ENCODE measurements around the gene SCT. TPM values are rescaled to one million over a fixed set of nuclear protein-coding genes. Genes with fewer than 3 reads are reported as not detected.

The SCT gene
- total RNA-seq, 4 donors from 2014 or later = not detected

GRCh38 chr11:601573-602245, 25.3 kb downstream of the SCT start:
- no peak for TF ChIP-seq CTCF (IDR thresholded peaks at IDR 0.05)
- DNase-seq (ENCODE audit: low spot score) = no peak
- ATAC-seq (ENCODE audit: low FRiP score) = no peak

GRCh38 chr11:598005-598680, 28.8 kb downstream of the SCT start:
- DNase-seq (ENCODE audit: low spot score) (no peak), ATAC-seq (ENCODE audit: low FRiP score) (no peak)
- TF ChIP-seq CTCF (IDR thresholded peaks at IDR 0.05) = no peak

GRCh38 chr11:597166-597725, 29.7 kb downstream of the SCT start:
- DNase-seq (ENCODE audit: low spot score) = no peak
- TF ChIP-seq CTCF (IDR thresholded peaks at IDR 0.05) = no peak
- no peak for ATAC-seq (ENCODE audit: low FRiP score)

GRCh38 chr11:596374-596773, 30.6 kb downstream of the SCT start:
- DNase-seq (ENCODE audit: low spot score) = no peak
- no peak for TF ChIP-seq CTCF (IDR thresholded peaks at IDR 0.05)
- no peak for ATAC-seq (ENCODE audit: low FRiP score)

GRCh38 chr11:595400-595799, 31.6 kb downstream of the SCT start:
- no peak for TF ChIP-seq CTCF (IDR thresholded peaks at IDR 0.05)
- ATAC-seq (ENCODE audit: low FRiP score) (no peak), DNase-seq (ENCODE audit: low spot score) (no peak)

GRCh38 chr11:593347-593746, 33.6 kb downstream of the SCT start:
- TF ChIP-seq CTCF (IDR thresholded peaks at IDR 0.05) = no peak
- no peak for ATAC-seq (ENCODE audit: low FRiP score)
- no peak for DNase-seq (ENCODE audit: low spot score)

- DNase-seq (ENCODE audit: low spot score) = no peak
- TF ChIP-seq CTCF (IDR thresholded peaks at IDR 0.05) = no peak
These were observed 34.1 kb downstream of the SCT start for GRCh38 chr11:592918-593317.

More at GRCh38 chr11:592918-593317, 34.1 kb downstream of the SCT start:
- no peak for ATAC-seq (ENCODE audit: low FRiP score)

All from omental fat pad (tissue), 4 donors.